ENCODE data around the gene BLZF1. TPM values are rescaled to one million over a fixed set of nuclear protein-coding genes. Genes with fewer than 3 reads are reported as not detected.

BLZF1 gene
- total RNA-seq, 3 donors from 2014 or later (not counting 1 experiment from before 2014, with no cell fraction given) = 13.2 to 21.6 (median 18.2) TPM

DNA sequence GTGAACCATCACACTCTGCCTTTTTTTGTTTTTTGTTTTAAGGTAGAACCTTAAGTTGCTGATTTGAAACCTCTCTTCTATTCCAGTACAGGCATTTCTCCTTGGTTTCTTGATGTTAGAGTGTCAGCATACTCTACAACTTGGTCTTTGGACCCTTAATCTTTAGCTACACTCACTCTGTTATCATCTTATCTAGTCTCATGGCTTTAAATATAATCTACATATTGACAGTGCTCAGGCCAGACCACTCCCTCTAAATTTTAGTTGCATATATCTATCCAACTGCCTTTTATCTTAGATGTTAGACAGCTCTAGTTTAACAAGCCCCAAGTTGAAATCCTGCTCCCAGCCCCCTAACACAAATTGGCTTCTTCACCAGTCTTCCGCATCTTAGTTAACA is 22.5 kb upstream of the BLZF1 start:
- TF ChIP-seq, protein P1, sequence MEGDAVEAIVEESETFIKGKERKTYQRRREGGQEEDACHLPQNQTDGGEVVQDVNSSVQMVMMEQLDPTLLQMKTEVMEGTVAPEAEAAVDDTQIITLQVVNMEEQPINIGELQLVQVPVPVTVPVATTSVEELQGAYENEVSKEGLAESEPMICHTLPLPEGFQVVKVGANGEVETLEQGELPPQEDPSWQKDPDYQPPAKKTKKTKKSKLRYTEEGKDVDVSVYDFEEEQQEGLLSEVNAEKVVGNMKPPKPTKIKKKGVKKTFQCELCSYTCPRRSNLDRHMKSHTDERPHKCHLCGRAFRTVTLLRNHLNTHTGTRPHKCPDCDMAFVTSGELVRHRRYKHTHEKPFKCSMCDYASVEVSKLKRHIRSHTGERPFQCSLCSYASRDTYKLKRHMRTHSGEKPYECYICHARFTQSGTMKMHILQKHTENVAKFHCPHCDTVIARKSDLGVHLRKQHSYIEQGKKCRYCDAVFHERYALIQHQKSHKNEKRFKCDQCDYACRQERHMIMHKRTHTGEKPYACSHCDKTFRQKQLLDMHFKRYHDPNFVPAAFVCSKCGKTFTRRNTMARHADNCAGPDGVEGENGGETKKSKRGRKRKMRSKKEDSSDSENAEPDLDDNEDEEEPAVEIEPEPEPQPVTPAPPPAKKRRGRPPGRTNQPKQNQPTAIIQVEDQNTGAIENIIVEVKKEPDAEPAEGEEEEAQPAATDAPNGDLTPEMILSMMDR (IDR thresholded peaks at IDR 0.05) = no peak
- DNase-seq (no peak), ATAC-seq (no peak)
- no peaks in the 10 kb centered on the region for H3K9me3 ChIP-seq (ENCODE audit: control insufficient read depth, insufficient read depth, low read length)
- intact Hi-C loops (cut with micrococcal nuclease) = loop anchor here (5.0 kb wide), 1 partner anchor 1003 kb away; no protein-coding TSS in a partner anchor
- no peaks in the 10 kb centered on the region for H3K4me1 Mint-ChIP-seq
- no peaks in the 10 kb centered on the region for H3K36me3 ChIP-seq (ENCODE audit: control insufficient read depth, insufficient read depth, low read length)
- 97% methylated on average over 1 of the region's 1 CpG for WGBS (ENCODE audit: insufficient coverage)
- no peak overlapping the region for H3K4me3 ChIP-seq (ENCODE audit: low read length)
- no peaks in the 10 kb centered on the region for H3K4me1 ChIP-seq (ENCODE audit: control insufficient read depth, insufficient read depth, low read length)
- no peak overlapping the region for H3K27ac ChIP-seq (ENCODE audit: low read length)
- no peaks in the 10 kb centered on the region for H3K36me3 Mint-ChIP-seq
- H3K4me3 Mint-ChIP-seq = no peak overlapping the region
- H3K9me3 Mint-ChIP-seq = no peaks in the 10 kb centered on the region
- H3K27me3 ChIP-seq (ENCODE audit: control insufficient read depth, insufficient read depth, low read length) = no peaks in the 10 kb centered on the region
- no peaks in the 10 kb centered on the region for H3K27me3 Mint-ChIP-seq (ENCODE audit: low read depth in 2 of 2)
- H3K27ac Mint-ChIP-seq = no peak overlapping the region

DNA sequence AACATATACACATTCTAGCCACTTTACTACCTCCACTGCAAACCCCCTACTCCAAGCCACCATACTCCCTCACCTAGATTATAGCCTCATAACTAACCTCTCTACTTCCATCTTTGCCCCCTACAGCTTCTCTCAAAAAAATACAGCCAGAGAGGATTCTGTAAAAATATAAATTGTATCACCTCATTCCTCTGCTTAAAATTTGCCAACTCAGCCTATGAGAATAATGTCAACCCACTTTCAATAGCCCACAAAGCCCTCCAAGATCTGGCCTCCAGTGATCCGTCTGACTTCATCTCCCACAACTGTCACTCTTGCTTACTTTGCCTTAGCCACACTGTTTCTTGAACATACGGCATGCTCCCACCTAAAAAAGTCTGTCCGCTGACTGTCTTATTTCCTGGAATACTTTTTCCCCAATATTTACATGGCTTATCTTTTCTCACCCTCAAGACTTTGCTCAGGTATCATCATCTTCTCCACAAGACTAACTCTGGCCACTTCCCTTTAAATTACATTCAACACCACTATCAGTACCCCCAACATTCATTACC is 21.9 kb upstream of the BLZF1 start:
- H3K27me3 ChIP-seq (ENCODE audit: control insufficient read depth, insufficient read depth, low read length) = no peaks in the 10 kb centered on the region
- Mint-ChIP-seq H3K9me3 (no peaks in the 10 kb centered on the region), H3K27me3 (ENCODE audit: low read depth in 2 of 2) (no peaks in the 10 kb centered on the region), H3K36me3 (no peaks in the 10 kb centered on the region), H3K27ac (no peak overlapping the region), H3K4me3 (no peak overlapping the region), H3K4me1 (no peaks in the 10 kb centered on the region)
- no peaks in the 10 kb centered on the region for H3K9me3 ChIP-seq (ENCODE audit: control insufficient read depth, insufficient read depth, low read length)
- intact Hi-C loops (cut with micrococcal nuclease) = loop anchor here (5.0 kb wide), 1 partner anchor 1004 kb away; no protein-coding TSS in a partner anchor
- WGBS (ENCODE audit: insufficient coverage) = 94% methylated on average over 3 of the region's 3 CpGs
- no peak for ATAC-seq
- H3K36me3 ChIP-seq (ENCODE audit: control insufficient read depth, insufficient read depth, low read length) = no peaks in the 10 kb centered on the region
- no peak overlapping the region for H3K4me3 ChIP-seq (ENCODE audit: low read length)
- TF ChIP-seq, protein P1 (IDR thresholded peaks at IDR 0.05) = no peak
- no peaks in the 10 kb centered on the region for H3K4me1 ChIP-seq (ENCODE audit: control insufficient read depth, insufficient read depth, low read length)
- no peak overlapping the region for H3K27ac ChIP-seq (ENCODE audit: low read length)
- DNase-seq = no peak

DNA sequence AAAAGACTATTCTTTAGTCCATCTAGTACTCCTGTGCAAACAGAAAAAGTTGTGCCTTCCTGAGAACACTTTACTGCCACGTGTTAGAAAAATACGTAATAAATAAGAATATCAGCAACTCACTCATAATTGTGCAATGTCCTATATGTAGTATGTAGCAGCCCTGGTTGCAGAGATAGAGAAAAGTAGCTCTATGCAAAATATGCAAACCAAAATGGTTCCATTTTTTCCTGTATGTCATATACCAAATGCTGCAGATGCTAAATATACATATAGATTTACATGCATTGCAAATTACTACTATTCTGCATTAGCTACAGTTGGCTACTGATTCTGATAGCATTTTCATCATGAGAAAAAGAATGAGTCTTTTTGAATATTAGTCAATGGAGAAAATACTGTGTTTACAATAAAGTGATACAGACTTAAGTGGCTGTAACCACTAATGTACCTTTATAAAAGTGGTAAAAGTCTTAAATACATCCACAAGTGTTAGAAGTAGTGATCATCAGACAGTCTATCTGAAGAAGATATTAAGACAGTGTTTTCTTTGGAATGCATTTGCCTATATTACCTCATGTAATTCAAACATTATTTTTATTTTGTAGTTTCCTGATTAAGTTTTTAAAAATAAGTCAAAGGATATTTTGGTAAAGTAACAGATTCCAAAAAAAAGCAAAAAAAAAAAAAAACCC is 20.2 kb upstream of the BLZF1 start:
- Mint-ChIP-seq H3K4me3 (no peak overlapping the region), H3K27ac (no peak overlapping the region), H3K27me3 (ENCODE audit: low read depth in 2 of 2) (no peaks in the 10 kb centered on the region), H3K4me1 (no peaks in the 10 kb centered on the region), H3K9me3 (no peaks in the 10 kb centered on the region), H3K36me3 (no peaks in the 10 kb centered on the region)
- Histone ChIP-seq H3K27me3 (ENCODE audit: control insufficient read depth, insufficient read depth, low read length) (no peaks in the 10 kb centered on the region), H3K4me1 (ENCODE audit: control insufficient read depth, insufficient read depth, low read length) (no peaks in the 10 kb centered on the region), H3K9me3 (ENCODE audit: control insufficient read depth, insufficient read depth, low read length) (no peaks in the 10 kb centered on the region), H3K4me3 (ENCODE audit: low read length) (no peak overlapping the region), H3K27ac (ENCODE audit: low read length) (no peak overlapping the region), H3K36me3 (ENCODE audit: control insufficient read depth, insufficient read depth, low read length) (no peaks in the 10 kb centered on the region)
- WGBS (ENCODE audit: insufficient coverage) = no CpG with 5 or more reads among the region's 2 CpGs
- intact Hi-C loops (cut with micrococcal nuclease) = loop anchor here (1.0 to 5.0 kb wide), 3 partner anchors 745 to 1006 kb away; no protein-coding TSS in a partner anchor
- no peak for DNase-seq
- TF ChIP-seq, protein P1 (IDR thresholded peaks at IDR 0.05) = no peak
- no peak for ATAC-seq

Data from natural killer cell (primary cell).